ENCODE data around the gene RUNX2. TPM values are rescaled to one million over a fixed set of nuclear protein-coding genes. Genes with fewer than 3 reads are reported as not detected.

The RUNX2 gene
- total and polyA plus RNA-seq, 10 of the 15 experiments (the other 5 are each of a cell fraction or from before 2014, with no cell fraction given), result 0.01 to 0.77 (median 0.15) TPM; not detected in 3

- TF ChIP-seq ETV6 (conservative IDR thresholded peaks at IDR 0.05 in 1 of 2, IDR thresholded peaks at IDR 0.05 in 1 of 2; ENCODE audit: borderline replicate concordance in 1 of 2, low read depth in 1 of 2), result no peak
- no peak for TF ChIP-seq BCLAF1 (IDR thresholded peaks at IDR 0.05)
- TF ChIP-seq ZNF24 (IDR thresholded peaks at IDR 0.05), result no peak
- no peak for TF ChIP-seq TBL1XR1 (IDR thresholded peaks at IDR 0.05; ENCODE audit: low read depth, low read length)
- no peak for TF ChIP-seq IRF4 (IDR thresholded peaks at IDR 0.05; ENCODE audit: low read depth, low read length)
- TF ChIP-seq IKZF1 (conservative IDR thresholded peaks at IDR 0.05), result no peak
- no peak for TF ChIP-seq HDAC2 (IDR thresholded peaks at IDR 0.05)
- TF ChIP-seq, protein P1, sequence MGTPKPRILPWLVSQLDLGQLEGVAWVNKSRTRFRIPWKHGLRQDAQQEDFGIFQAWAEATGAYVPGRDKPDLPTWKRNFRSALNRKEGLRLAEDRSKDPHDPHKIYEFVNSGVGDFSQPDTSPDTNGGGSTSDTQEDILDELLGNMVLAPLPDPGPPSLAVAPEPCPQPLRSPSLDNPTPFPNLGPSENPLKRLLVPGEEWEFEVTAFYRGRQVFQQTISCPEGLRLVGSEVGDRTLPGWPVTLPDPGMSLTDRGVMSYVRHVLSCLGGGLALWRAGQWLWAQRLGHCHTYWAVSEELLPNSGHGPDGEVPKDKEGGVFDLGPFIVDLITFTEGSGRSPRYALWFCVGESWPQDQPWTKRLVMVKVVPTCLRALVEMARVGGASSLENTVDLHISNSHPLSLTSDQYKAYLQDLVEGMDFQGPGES (IDR thresholded peaks at IDR 0.05), result no peak
Measured at GRCh38 chr6:45705137-45705855, 377.2 kb downstream of the RUNX2 start (continued).
